Measurements from ENCODE around the gene ESR1.
"Not testable (repeated sequence)": the region's sequence is repeated elsewhere in the genome, so short reads cannot be mapped to it uniquely, and the experiment has no call there.

The ESR1 gene

GRCh38 chr6:151894426-151894825 lies 86.9 kb downstream of the ESR1 start:
- not testable (repeated sequence) for DNase-seq (ENCODE audit: low read depth)

GRCh38 chr6:151899221-151899620 lies 91.7 kb downstream of the ESR1 start:
- not testable (repeated sequence) for DNase-seq (ENCODE audit: low read depth)

- DNase-seq (ENCODE audit: low read depth) = not testable (repeated sequence)
Measured at GRCh38 chr6:151899796-151900195, 92.3 kb downstream of the ESR1 start.

- DNase-seq (ENCODE audit: low read depth) = no peak
Measured at GRCh38 chr6:151900256-151900655, 92.8 kb downstream of the ESR1 start.

- DNase-seq (ENCODE audit: low read depth) = no peak
Measured at GRCh38 chr6:151901009-151901411, 93.5 kb downstream of the ESR1 start.

GRCh38 chr6:151904631-151905030 lies 97.1 kb downstream of the ESR1 start:
- DNase-seq (ENCODE audit: low read depth) = no peak

- DNase-seq (ENCODE audit: low read depth) = no peak
Measured at GRCh38 chr6:151905072-151905471, 97.6 kb downstream of the ESR1 start.

- DNase-seq (ENCODE audit: low read depth) = no peak
Measured at GRCh38 chr6:151905854-151906253, 98.4 kb downstream of the ESR1 start.

GRCh38 chr6:151911401-151911800 lies 103.9 kb downstream of the ESR1 start:
- DNase-seq (ENCODE audit: low read depth) = no peak

- no peak for DNase-seq (ENCODE audit: low read depth)
Measured at GRCh38 chr6:151914484-151914883, 107.0 kb downstream of the ESR1 start.

- DNase-seq (ENCODE audit: low read depth) = no peak
Measured at GRCh38 chr6:151916075-151916474, 108.6 kb downstream of the ESR1 start.

- no peak for DNase-seq (ENCODE audit: low read depth)
Measured at GRCh38 chr6:151916680-151917164, 109.2 kb downstream of the ESR1 start.

- no peak for DNase-seq (ENCODE audit: low read depth)
Measured at GRCh38 chr6:151917531-151918329, 110.2 kb downstream of the ESR1 start.

GRCh38 chr6:151940307-151940706 lies 132.8 kb downstream of the ESR1 start:
- DNase-seq (ENCODE audit: low read depth) = no peak

- DNase-seq (ENCODE audit: low read depth) = no peak
Measured at GRCh38 chr6:151948002-151948743, 140.7 kb downstream of the ESR1 start.

GRCh38 chr6:151958332-151958731 lies 150.8 kb downstream of the ESR1 start:
- no peak for DNase-seq (ENCODE audit: low read depth)

GRCh38 chr6:151959086-151959485 lies 151.6 kb downstream of the ESR1 start:
- DNase-seq (ENCODE audit: low read depth) = no peak

GRCh38 chr6:151961809-151962208 lies 154.3 kb downstream of the ESR1 start:
- no peak for DNase-seq (ENCODE audit: low read depth)

- DNase-seq (ENCODE audit: low read depth) = no peak
Measured at GRCh38 chr6:151962246-151962846, 154.9 kb downstream of the ESR1 start.

- no peak for DNase-seq (ENCODE audit: low read depth)
Measured at GRCh38 chr6:151963001-151963400, 155.5 kb downstream of the ESR1 start.

- DNase-seq (ENCODE audit: low read depth) = not testable (repeated sequence)
Measured at GRCh38 chr6:151964412-151964811, 156.9 kb downstream of the ESR1 start.

- no peak for DNase-seq (ENCODE audit: low read depth)
Measured at GRCh38 chr6:151974061-151974617, 166.7 kb downstream of the ESR1 start.
